AG09309 (cell line): Measurements from ENCODE around the gene TF.

Source experiments
- DNase-seq: peaks from one replicate; pipeline ENCODE4 v3.0.0-alpha.2; 2010; ENCODE audit warnings: low read depth
- H3K4me3 ChIP-seq: 2 replicates; pipeline ENCODE4 v1.5.1; 2011; ENCODE audit warnings: mild to moderate bottlenecking, low read depth, low read length, moderate library complexity; ENCODE audit not compliant: control insufficient read depth
- TF ChIP-seq, protein P1 (sequence below): IDR thresholded peaks from 2 replicates; pipeline ENCODE4 v1.5.1; 2011; ENCODE audit warnings: mild to moderate bottlenecking, low read depth, low read length, inconsistent platforms; ENCODE audit not compliant: insufficient read depth, control insufficient read depth; ENCODE audit errors: missing control alignments

The TF gene

GRCh38 chr3:133820129-133820528, 73.9 kb downstream of the TF start:
- no peak for DNase-seq
- TF ChIP-seq, protein P1, sequence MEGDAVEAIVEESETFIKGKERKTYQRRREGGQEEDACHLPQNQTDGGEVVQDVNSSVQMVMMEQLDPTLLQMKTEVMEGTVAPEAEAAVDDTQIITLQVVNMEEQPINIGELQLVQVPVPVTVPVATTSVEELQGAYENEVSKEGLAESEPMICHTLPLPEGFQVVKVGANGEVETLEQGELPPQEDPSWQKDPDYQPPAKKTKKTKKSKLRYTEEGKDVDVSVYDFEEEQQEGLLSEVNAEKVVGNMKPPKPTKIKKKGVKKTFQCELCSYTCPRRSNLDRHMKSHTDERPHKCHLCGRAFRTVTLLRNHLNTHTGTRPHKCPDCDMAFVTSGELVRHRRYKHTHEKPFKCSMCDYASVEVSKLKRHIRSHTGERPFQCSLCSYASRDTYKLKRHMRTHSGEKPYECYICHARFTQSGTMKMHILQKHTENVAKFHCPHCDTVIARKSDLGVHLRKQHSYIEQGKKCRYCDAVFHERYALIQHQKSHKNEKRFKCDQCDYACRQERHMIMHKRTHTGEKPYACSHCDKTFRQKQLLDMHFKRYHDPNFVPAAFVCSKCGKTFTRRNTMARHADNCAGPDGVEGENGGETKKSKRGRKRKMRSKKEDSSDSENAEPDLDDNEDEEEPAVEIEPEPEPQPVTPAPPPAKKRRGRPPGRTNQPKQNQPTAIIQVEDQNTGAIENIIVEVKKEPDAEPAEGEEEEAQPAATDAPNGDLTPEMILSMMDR: no peak
- H3K4me3 ChIP-seq: no peak overlapping the region

DNA sequence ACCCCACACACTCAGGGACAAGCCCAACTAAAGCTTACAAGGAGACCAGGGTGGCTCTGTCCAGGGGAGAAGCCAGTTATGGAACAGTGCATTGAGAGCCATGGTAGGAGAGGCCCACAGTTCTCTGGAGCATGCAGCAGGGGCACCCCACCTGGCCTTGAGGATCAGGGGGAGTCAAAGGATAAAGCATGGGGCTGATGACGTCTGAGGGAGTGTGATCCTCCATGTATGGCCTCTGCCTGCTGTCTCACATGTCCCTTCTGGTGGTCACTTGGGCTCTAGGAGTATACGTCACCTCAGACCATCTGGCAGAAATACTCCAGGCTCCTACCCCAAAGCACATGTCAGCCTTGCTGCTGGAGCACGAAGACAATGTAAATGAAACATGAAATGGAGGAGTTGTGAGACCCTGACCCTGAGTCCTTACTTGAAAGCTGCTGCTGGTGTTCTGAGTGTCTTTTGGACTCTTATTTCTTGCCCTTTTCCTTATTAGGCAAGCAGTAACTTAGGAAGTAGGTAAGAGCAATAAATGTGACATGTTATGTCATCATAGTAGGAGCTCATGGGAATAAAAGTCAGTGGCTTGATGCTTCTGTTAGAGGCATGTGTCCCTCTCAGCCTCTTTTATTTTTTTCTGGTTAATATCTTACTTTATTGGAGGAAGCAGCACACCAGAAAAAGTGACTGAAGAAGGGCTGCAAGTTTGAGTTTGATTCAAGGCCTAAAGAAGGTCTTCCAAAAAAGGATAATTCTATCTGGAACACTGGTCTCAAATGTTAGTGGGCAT, 74.9 kb downstream of the TF start:
- TF ChIP-seq, protein P1: no peak
- no peak for DNase-seq
- no peak overlapping the region for H3K4me3 ChIP-seq

GRCh38 chr3:133821767-133822638, 75.8 kb downstream of the TF start:
- peak; percentile 10 for DNase-seq
- TF ChIP-seq, protein P1: peak; percentile 22
- H3K4me3 ChIP-seq: no peak overlapping the region

- no peak for DNase-seq
- TF ChIP-seq, protein P1: no peak
- H3K4me3 ChIP-seq: no peak overlapping the region
Observed at GRCh38 chr3:133824961-133825485, 78.8 kb downstream of the TF start.

DNA sequence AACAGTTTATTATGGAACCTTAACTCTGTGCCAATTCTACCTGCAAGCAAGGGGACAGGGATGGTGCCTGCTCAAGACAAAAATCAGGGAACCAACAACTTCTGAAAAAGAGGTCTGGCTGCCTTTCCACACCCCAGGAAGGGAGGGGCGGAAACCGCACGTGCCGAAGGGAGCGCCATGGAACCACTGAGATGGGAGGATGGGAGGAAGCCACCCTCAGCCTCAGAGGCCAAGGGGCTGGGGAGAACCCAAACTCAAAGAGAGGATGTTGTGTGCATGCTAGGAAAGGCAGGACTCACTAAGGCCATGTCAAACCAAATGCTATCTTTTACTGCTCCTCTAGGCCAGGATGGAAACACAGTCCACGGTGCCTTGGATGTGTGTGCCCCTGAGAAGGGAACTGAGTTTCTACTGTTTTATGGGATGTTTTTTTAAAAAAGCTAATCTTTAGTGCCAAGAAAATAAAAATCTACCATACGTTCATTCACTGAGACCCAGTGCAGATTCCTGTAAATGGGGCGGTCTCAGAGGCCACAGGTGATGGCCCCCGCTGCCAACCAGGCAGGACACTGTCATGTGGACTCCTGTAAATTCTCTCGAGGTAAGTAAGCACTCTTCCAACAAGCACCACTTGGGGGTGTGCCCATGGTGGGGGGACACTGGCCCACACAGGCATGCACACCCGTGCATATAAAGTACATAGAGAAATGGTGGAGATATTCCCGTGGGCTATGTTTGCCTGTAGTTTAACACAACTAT, 80.0 kb downstream of the TF start:
- TF ChIP-seq, protein P1: no peak
- DNase-seq: no peak
- H3K4me3 ChIP-seq: no peak overlapping the region

DNA sequence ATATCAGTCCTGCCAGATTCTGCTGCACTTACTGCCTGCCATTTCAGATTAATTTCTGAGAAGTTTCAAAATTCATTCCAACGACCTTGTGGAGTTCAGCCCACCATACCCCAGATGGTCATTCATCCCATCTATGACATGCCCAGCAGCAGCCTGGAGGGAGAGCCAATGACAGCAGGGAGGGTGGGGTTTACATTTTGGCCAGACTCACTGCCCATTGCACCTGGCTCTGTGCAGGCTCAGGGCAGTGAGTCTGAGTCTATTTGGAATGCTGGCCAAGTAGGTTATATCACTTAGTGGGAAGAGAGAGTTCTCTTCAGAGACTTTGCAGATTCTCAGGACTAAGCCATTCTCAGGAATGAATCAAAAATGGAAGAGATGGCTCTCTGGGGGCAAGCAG, 80.9 kb downstream of the TF start:
- TF ChIP-seq, protein P1: no peak
- H3K4me3 ChIP-seq: no peak overlapping the region
- no peak for DNase-seq
